Fibroblast of pulmonary artery (primary cell): Measurements from ENCODE around the gene VPS8.

Source experiments
- DNase-seq: peaks from one replicate; pipeline ENCODE4 v3.0.0-alpha.2; 2010; ENCODE audit warnings: low read depth
- H3K4me3 ChIP-seq: replicated peaks from 2 replicates; pipeline ENCODE4 v1.5.1; 2011; ENCODE audit warnings: low read depth, mild to moderate bottlenecking, control low read depth, low read length, moderate library complexity
- TF ChIP-seq, protein P1 (sequence below): IDR thresholded peaks from 2 replicates; pipeline ENCODE4 v1.5.1; 2011; ENCODE audit warnings: mild to moderate bottlenecking, control low read depth, low read length, inconsistent platforms; ENCODE audit errors: missing control alignments

The VPS8 gene

DNA sequence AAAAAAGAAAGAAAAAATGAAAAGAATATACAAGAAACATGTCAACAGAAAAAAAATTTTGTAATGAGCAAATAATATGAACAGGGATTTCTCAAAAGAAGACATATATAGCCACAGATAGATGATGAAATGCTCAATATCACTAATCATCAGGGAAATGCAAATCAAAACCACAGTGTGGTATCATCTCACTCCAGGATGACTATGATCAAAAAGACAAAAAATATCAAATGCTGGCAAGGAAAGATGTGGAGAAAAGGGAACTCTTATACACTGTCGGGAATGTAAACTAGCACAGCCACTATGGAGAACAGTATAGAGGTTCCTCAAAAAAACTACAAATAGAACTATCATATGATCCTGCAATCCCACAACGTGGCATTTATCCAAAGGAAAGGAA lies 246.8 kb downstream of the VPS8 start:
- TF ChIP-seq, protein P1, sequence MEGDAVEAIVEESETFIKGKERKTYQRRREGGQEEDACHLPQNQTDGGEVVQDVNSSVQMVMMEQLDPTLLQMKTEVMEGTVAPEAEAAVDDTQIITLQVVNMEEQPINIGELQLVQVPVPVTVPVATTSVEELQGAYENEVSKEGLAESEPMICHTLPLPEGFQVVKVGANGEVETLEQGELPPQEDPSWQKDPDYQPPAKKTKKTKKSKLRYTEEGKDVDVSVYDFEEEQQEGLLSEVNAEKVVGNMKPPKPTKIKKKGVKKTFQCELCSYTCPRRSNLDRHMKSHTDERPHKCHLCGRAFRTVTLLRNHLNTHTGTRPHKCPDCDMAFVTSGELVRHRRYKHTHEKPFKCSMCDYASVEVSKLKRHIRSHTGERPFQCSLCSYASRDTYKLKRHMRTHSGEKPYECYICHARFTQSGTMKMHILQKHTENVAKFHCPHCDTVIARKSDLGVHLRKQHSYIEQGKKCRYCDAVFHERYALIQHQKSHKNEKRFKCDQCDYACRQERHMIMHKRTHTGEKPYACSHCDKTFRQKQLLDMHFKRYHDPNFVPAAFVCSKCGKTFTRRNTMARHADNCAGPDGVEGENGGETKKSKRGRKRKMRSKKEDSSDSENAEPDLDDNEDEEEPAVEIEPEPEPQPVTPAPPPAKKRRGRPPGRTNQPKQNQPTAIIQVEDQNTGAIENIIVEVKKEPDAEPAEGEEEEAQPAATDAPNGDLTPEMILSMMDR = no peak
- no peak for DNase-seq
- H3K4me3 ChIP-seq = no peak overlapping the region

DNA sequence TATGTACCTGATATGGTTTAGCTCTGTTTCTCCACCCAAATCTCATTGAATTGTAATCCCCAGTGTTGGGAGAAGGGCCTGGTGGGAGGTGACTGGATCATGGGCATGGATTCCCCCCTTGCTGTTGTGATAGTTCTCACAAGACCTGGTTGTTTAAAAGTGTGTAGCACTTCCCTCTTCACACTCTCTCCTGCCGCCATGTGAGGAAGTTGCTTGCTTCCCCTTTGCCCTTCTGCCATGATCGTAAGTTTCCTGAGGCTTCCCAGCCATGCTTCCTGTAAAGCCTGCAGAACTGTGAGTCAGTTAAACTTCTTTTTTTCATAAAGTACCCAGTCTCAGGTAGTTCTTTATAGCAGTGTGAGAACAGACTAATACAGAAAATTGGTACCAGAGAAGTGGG lies 247.8 kb downstream of the VPS8 start:
- TF ChIP-seq, protein P1 = no peak
- no peak for DNase-seq
- H3K4me3 ChIP-seq = no peak overlapping the region

DNA sequence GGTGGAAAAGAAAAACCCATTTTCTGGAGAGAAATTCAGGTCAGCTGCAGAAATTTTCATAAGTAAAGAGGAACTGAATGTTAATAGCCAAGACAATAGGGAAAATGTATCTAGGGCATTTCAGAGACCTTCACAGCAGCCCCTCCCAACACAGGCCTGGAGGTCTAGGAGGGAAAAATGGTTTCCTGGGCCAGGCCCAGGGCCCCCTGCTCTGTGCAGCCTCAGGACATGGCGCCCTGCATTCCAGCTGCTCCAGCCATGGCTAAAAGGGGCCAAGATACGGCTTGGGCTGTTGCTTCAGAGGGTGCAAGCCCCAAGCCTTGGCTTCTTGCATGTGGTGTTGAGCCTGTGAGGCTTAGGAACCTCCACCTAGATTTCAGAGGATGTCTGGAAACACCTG lies 248.7 kb downstream of the VPS8 start:
- TF ChIP-seq, protein P1 = no peak
- no peak for DNase-seq
- H3K4me3 ChIP-seq = no peak overlapping the region

DNA sequence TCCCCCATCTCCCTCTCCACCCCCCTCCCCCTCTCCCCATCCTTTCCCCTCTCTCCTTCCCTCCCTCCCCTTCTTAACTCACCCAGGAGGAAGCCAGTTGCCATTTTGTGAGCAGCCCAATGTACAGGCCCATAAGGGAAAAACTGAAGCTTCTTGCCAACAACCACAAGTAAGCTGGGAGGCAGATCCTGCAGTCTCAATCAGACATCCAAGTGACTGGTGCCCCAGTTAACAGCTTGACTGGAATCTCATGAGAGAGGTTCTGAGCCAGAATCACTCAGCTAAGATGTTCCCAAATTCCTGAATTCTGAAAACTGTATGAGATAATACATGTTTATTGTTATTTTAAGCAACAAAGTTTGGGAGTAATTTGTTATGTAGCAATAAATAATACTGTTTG lies 250.2 kb downstream of the VPS8 start:
- H3K4me3 ChIP-seq = no peak overlapping the region
- TF ChIP-seq, protein P1 = no peak
- no peak for DNase-seq

DNA sequence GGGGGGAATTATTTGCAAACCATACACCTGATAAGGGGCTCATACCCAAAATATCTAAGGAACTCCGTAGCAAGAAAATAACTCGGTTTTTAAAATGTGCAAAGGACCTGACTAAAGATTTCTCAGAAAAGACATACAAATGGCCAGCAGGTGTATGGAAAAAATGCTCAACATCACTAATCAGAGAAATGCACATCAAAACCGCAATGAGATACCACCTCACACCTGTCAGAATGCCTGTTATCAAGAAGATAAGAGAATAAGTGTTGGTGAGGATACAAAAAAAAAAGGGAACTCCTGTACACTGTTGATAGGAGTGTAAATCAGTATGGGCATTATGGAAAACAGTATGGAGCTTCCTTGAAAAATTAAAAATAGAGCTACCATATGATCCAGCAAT lies 251.5 kb downstream of the VPS8 start:
- no peak overlapping the region for H3K4me3 ChIP-seq
- no peak for DNase-seq
- TF ChIP-seq, protein P1 = no peak

DNA sequence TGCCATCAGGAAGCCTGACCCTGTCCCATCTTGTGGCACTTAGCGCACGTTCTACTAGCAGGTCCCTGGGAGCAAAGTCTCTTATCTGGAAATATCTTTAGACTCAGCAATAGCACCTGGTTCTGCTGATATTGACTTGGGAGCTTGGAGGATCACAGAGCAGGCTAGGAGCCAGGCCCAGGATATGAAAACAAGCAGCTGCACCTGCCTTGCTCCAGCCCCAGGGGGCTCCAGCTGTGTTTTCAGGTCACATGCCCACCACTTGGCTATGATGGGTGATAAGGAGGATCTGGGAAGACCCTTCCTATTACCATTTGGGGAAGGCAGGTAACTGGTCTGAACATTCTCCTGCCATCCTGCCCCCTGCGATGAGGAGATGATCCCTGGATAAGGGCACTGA lies 253.1 kb downstream of the VPS8 start:
- H3K4me3 ChIP-seq = no peak overlapping the region
- TF ChIP-seq, protein P1 = no peak
- no peak for DNase-seq

DNA sequence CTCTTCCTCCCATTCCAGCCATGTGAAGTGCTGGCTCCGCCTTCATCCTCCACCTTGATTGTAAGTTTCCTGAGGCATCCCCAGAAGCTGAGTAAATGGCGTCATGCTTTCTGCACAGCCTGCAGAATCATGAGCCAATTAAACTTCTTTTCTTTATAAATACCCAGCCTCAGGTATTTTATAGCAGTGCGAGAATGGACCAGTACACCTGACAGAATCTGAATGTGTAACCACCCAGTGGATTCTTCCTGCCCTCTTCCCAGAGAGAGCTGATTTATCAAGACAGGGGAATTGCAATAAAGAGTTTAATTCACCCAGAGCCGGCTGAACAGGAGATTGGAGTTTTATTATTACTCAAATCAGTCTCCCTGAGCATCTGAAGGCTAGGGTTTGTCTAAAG lies 254.3 kb downstream of the VPS8 start:
- H3K4me3 ChIP-seq = no peak overlapping the region
- TF ChIP-seq, protein P1 = no peak
- DNase-seq = no peak
